HEK293 (cell line): ENCODE measurements around the gene SPEM3.

Experiments used
- CTCF ChIA-PET: fragments of 350-600 bp; formaldehyde crosslinking; extraction: SDS; loops from one replicate; lab custom pipeline; 2021; ENCODE audit warnings: antibody characterized with exemption; lab: Yijun Ruan, JAX
- POLR2A ChIA-PET: fragments of 300-600 bp; formaldehyde crosslinking; extraction: SDS; loops from one replicate; lab custom pipeline; 2020; ENCODE audit warnings: antibody characterized with exemption, inconsistent platforms; lab: Yijun Ruan, JAX
- H3K27ac ChIP-seq: fragments of 200-500 bp; sonication (Bioruptor generic); 2 replicates; pipeline ENCODE4 v1.5.1; 2014; ENCODE audit warnings: low read depth, low read length, control low read depth, inconsistent platforms; ENCODE audit errors: extremely low read depth
- H3K36me3 ChIP-seq, 2 experiments: fragments of 200-500 bp in 1 of 2; sonication (Bioruptor generic) in 1 of 2; 1 replicate in 1 of 2; 2 replicates in 1 of 2; pipeline ENCODE4 v1.5.1; 2014 to 2017; ENCODE audit warnings: inconsistent platforms in 2 of 2, low read length in 2 of 2; ENCODE audit not compliant: control insufficient read depth in 2 of 2, insufficient read depth in 1 of 2
- H3K4me1 ChIP-seq: fragments of 200-500 bp; sonication (Bioruptor generic); 2 replicates; pipeline ENCODE4 v1.5.1; 2014; ENCODE audit warnings: mild to moderate bottlenecking, low read length, inconsistent platforms; ENCODE audit not compliant: control insufficient read depth, insufficient read depth
- H3K4me3 ChIP-seq: 2 replicates; pipeline ENCODE4 v1.5.1; 2011; ENCODE audit warnings: low read depth, mild to moderate bottlenecking, control low read depth, low read length, moderate library complexity
- H3K9me3 ChIP-seq: fragments of 200-500 bp; sonication (Bioruptor generic); 2 replicates; pipeline ENCODE4 v1.5.1; 2014; ENCODE audit warnings: low read depth, low read length, inconsistent platforms; ENCODE audit not compliant: control insufficient read depth, insufficient read depth
- GFI1B ChIP-seq: fragments of 450-650 bp; formaldehyde crosslinking; IDR thresholded peaks from 2 replicates; pipeline ENCODE4 v1.5.1; 2016; ENCODE audit warnings: missing biosample characterization, missing genetic modification characterization
- GLIS2 ChIP-seq: fragments of 450-650 bp; formaldehyde crosslinking; IDR thresholded peaks from 2 replicates; pipeline ENCODE4 v1.5.1; 2016; ENCODE audit warnings: missing biosample characterization, missing genetic modification characterization
- KLF8 ChIP-seq: fragments of 450-650 bp; formaldehyde crosslinking; IDR thresholded peaks from 2 replicates; pipeline ENCODE4 v1.5.1; 2016; ENCODE audit warnings: missing biosample characterization, missing genetic modification characterization
- PRDM2 ChIP-seq: fragments of 450-650 bp; formaldehyde crosslinking; IDR thresholded peaks from 2 replicates; pipeline ENCODE4 v1.5.1; 2016; ENCODE audit warnings: missing biosample characterization, missing genetic modification characterization, borderline replicate concordance
- REPIN1 ChIP-seq: fragments of 450-650 bp; formaldehyde crosslinking; IDR thresholded peaks from 2 replicates; pipeline ENCODE4 v1.5.1; 2017; ENCODE audit warnings: missing biosample characterization, missing genetic modification characterization, low read depth
- ZBTB26 ChIP-seq: fragments of 450-650 bp; formaldehyde crosslinking; optimal IDR thresholded peaks from 2 replicates; pipeline ENCODE3; 2016; ENCODE audit warnings: missing biosample characterization, mild to moderate bottlenecking, missing genetic modification characterization
- ZBTB8A ChIP-seq: fragments of 450-650 bp; formaldehyde crosslinking; IDR thresholded peaks from 2 replicates; pipeline ENCODE4 v1.5.1; 2016; ENCODE audit warnings: missing biosample characterization, missing genetic modification characterization
- ZNF10 ChIP-seq: fragments of 450-650 bp; formaldehyde crosslinking; IDR thresholded peaks from 2 replicates; pipeline ENCODE4 v1.5.1; 2017; ENCODE audit warnings: missing biosample characterization, missing genetic modification characterization
- ZNF248 ChIP-seq: fragments of 450-650 bp; formaldehyde crosslinking; IDR thresholded peaks from 2 replicates; pipeline ENCODE4 v1.5.1; 2017; ENCODE audit warnings: missing biosample characterization, missing genetic modification characterization
- ZNF530 ChIP-seq: fragments of 450-650 bp; formaldehyde crosslinking; IDR thresholded peaks from 2 replicates; pipeline ENCODE4 v1.5.1; 2016; ENCODE audit warnings: low read depth, missing biosample characterization, missing genetic modification characterization
- ZNF645 ChIP-seq: fragments of 450-650 bp; formaldehyde crosslinking; IDR thresholded peaks from 2 replicates; pipeline ENCODE4; 2016; ENCODE audit warnings: missing biosample characterization, missing genetic modification characterization
- TF ChIP-seq, protein P1 (sequence below): fragments of 450-650 bp; formaldehyde crosslinking; IDR thresholded peaks from 2 replicates; pipeline ENCODE4 v1.5.1; 2016; ENCODE audit warnings: missing biosample characterization, missing genetic modification characterization
- TF ChIP-seq, protein P2 (sequence below): fragments of 450-650 bp; formaldehyde crosslinking; IDR thresholded peaks from 2 replicates; pipeline ENCODE4 v1.5.1; 2016; ENCODE audit warnings: missing biosample characterization, missing genetic modification characterization
- TF ChIP-seq, protein P3 (sequence below): sonication (generic); formaldehyde crosslinking; IDR thresholded peaks from 2 replicates; pipeline ENCODE4 v1.8.1; 2022; ENCODE audit warnings: mild to moderate bottlenecking, moderate library complexity, missing genetic modification reagents
- TF ChIP-seq, protein P4 (sequence below): fragments of 450-650 bp; formaldehyde crosslinking; IDR thresholded peaks from 2 replicates; pipeline ENCODE4 v1.5.1; 2016; ENCODE audit warnings: missing biosample characterization, missing genetic modification characterization

SPEM3 gene

GRCh38 chr17:7435676-7436555 is 7.3 kb downstream of the SPEM3 start (continued):
- TF ChIP-seq, protein P1, sequence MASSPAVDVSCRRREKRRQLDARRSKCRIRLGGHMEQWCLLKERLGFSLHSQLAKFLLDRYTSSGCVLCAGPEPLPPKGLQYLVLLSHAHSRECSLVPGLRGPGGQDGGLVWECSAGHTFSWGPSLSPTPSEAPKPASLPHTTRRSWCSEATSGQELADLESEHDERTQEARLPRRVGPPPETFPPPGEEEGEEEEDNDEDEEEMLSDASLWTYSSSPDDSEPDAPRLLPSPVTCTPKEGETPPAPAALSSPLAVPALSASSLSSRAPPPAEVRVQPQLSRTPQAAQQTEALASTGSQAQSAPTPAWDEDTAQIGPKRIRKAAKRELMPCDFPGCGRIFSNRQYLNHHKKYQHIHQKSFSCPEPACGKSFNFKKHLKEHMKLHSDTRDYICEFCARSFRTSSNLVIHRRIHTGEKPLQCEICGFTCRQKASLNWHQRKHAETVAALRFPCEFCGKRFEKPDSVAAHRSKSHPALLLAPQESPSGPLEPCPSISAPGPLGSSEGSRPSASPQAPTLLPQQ, result peak; percentile 89
- TF ChIP-seq KLF8 (tag by site-specific recombination), result peak; percentile 77
- no peak for TF ChIP-seq ZNF530 (tag by site-specific recombination)

- H3K4me1 ChIP-seq, result peaks cover 18% of the 10 kb centered on the region
- ChIA-PET CTCF (interaction anchor here (0.5 to 3.9 kb wide), 37 partner anchors 9 to 695 kb away, joined by 3 to 37 read pairs (median 4); partner anchors contain the start of genes CHRNB1, NEURL4, SLC2A4 and SLC35G6), POLR2A (interaction anchor here (0.6 to 3.5 kb wide), 10 partner anchors 9 to 250 kb away, joined by 3 to 45 read pairs (median 4); partner anchors contain the start of genes CHRNB1, POLR2A, TMEM256 and TP53)
- TF ChIP-seq GFI1B (tag by site-specific recombination), result 0 out of 2 replicates have a peak, but pooled peaks have one; percentile 11
- TF ChIP-seq GLIS2 (tag by site-specific recombination), result peak; percentile 62; the same call in 1 of the 2 replicates
- no peak for TF ChIP-seq ZNF645 (tag by site-specific recombination)
- peak; percentile 97 for TF ChIP-seq ZBTB8A
- TF ChIP-seq ZBTB26 (tag by site-specific recombination), result peak; percentile 56
- TF ChIP-seq ZNF248 (tag by site-specific recombination), result no peak
- TF ChIP-seq PRDM2, result no peak
- TF ChIP-seq, protein P2, sequence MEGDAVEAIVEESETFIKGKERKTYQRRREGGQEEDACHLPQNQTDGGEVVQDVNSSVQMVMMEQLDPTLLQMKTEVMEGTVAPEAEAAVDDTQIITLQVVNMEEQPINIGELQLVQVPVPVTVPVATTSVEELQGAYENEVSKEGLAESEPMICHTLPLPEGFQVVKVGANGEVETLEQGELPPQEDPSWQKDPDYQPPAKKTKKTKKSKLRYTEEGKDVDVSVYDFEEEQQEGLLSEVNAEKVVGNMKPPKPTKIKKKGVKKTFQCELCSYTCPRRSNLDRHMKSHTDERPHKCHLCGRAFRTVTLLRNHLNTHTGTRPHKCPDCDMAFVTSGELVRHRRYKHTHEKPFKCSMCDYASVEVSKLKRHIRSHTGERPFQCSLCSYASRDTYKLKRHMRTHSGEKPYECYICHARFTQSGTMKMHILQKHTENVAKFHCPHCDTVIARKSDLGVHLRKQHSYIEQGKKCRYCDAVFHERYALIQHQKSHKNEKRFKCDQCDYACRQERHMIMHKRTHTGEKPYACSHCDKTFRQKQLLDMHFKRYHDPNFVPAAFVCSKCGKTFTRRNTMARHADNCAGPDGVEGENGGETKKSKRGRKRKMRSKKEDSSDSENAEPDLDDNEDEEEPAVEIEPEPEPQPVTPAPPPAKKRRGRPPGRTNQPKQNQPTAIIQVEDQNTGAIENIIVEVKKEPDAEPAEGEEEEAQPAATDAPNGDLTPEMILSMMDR (tag by site-specific recombination), result peak; percentile 81
- no peak for TF ChIP-seq REPIN1 (tag by site-specific recombination)
- TF ChIP-seq, protein P3, sequence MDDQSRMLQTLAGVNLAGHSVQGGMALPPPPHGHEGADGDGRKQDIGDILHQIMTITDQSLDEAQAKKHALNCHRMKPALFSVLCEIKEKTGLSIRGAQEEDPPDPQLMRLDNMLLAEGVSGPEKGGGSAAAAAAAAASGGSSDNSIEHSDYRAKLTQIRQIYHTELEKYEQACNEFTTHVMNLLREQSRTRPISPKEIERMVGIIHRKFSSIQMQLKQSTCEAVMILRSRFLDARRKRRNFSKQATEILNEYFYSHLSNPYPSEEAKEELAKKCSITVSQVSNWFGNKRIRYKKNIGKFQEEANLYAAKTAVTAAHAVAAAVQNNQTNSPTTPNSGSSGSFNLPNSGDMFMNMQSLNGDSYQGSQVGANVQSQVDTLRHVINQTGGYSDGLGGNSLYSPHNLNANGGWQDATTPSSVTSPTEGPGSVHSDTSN, result peak; percentile 59; the same call in 1 of the 2 replicates
- TF ChIP-seq, protein P4, sequence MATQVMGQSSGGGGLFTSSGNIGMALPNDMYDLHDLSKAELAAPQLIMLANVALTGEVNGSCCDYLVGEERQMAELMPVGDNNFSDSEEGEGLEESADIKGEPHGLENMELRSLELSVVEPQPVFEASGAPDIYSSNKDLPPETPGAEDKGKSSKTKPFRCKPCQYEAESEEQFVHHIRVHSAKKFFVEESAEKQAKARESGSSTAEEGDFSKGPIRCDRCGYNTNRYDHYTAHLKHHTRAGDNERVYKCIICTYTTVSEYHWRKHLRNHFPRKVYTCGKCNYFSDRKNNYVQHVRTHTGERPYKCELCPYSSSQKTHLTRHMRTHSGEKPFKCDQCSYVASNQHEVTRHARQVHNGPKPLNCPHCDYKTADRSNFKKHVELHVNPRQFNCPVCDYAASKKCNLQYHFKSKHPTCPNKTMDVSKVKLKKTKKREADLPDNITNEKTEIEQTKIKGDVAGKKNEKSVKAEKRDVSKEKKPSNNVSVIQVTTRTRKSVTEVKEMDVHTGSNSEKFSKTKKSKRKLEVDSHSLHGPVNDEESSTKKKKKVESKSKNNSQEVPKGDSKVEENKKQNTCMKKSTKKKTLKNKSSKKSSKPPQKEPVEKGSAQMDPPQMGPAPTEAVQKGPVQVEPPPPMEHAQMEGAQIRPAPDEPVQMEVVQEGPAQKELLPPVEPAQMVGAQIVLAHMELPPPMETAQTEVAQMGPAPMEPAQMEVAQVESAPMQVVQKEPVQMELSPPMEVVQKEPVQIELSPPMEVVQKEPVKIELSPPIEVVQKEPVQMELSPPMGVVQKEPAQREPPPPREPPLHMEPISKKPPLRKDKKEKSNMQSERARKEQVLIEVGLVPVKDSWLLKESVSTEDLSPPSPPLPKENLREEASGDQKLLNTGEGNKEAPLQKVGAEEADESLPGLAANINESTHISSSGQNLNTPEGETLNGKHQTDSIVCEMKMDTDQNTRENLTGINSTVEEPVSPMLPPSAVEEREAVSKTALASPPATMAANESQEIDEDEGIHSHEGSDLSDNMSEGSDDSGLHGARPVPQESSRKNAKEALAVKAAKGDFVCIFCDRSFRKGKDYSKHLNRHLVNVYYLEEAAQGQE (tag by site-specific recombination), result no peak
- peak; percentile 9; the same call in 1 of the 2 replicates for TF ChIP-seq ZNF10 (tag by site-specific recombination)
These were observed 8.1 kb downstream of the SPEM3 start for GRCh38 chr17:7436556-7437368.

More at GRCh38 chr17:7436556-7437368, 8.1 kb downstream of the SPEM3 start:
- Histone ChIP-seq H3K9me3 (no peaks in the 10 kb centered on the region), H3K4me3 (no peak overlapping the region; the same call in 1 of the 2 replicates), H3K36me3 (no peaks in the 10 kb centered on the region), H3K27ac (no peak overlapping the region)
